Measurements from ENCODE around the gene GDF7.

DNA sequence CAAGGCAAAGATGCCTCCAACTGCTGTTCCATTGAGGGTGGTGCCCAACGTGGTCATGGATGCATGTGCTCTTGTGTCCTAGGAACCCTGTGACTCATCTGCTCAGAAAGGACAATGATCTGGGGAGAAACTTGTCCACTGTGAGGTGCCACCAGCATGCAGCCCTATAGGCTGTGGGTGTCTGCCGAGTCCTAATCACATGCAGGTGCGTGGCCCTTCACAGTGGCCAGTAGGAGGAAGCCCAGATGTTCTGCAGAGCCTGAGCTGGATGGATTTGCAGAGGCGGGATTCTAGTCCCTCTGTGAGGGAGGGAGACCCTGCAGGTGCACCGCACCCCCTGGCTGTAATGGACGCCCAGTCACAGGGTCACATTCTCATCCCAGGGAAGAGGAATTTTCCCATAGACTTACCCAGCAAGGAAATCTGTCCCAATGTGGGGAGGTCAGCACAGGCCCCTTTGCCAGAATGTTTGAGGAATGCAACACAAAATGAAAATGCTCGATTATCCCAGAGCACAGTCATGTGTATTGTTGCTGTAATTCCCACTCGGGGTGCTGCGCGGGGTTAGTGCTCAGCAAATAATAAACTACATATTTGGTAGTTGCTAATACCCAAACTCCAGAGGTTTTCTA lies 13.9 kb downstream of the GDF7 start:
- TF ChIP-seq, protein P1, sequence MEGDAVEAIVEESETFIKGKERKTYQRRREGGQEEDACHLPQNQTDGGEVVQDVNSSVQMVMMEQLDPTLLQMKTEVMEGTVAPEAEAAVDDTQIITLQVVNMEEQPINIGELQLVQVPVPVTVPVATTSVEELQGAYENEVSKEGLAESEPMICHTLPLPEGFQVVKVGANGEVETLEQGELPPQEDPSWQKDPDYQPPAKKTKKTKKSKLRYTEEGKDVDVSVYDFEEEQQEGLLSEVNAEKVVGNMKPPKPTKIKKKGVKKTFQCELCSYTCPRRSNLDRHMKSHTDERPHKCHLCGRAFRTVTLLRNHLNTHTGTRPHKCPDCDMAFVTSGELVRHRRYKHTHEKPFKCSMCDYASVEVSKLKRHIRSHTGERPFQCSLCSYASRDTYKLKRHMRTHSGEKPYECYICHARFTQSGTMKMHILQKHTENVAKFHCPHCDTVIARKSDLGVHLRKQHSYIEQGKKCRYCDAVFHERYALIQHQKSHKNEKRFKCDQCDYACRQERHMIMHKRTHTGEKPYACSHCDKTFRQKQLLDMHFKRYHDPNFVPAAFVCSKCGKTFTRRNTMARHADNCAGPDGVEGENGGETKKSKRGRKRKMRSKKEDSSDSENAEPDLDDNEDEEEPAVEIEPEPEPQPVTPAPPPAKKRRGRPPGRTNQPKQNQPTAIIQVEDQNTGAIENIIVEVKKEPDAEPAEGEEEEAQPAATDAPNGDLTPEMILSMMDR (conservative IDR thresholded peaks at IDR 0.05; ENCODE audit: low read length): no peak
- TF ChIP-seq EZH2phosphoT487 (IDR thresholded peaks at IDR 0.05; ENCODE audit: borderline replicate concordance, low read depth, low read length): no peak

All from OCI-LY7 (cell line).